Measurements from ENCODE around the gene MAGEA11. TPM values are rescaled to one million over a fixed set of nuclear protein-coding genes. Genes with fewer than 3 reads are reported as not detected.

Gene MAGEA11
- total and polyA plus RNA-seq, 2 of the 13 experiments (the other 11 are each of a cell fraction or from before 2014, with no cell fraction given), result not detected

GRCh38 chrX:149757206-149758067 is 45.6 kb downstream of the MAGEA11 start:
- POLR2A ChIA-PET, result no interaction called here
- no peak for ATAC-seq
- in situ Hi-C loops (cut with HindIII; ENCODE audit: extremely low pct_ligation_motif_present, low pct_unique_long_range_greater_than_20kb), result no loop called here
- FAIRE-seq, result no peak
- intact Hi-C loops (cut with micrococcal nuclease; ENCODE audit: unreplicated experiment), result no loop called here
- H3K27ac ChIP-seq (ENCODE audit: extremely low read length, insufficient read depth, low read length), result no peak overlapping the region
- 0% methylated on average over 3 of the region's 8 CpGs for WGBS (ENCODE audit: low lambda C conversion rate)
- H3K36me3 ChIP-seq (replicated peaks in 1 of 2; ENCODE audit: control insufficient read depth in 1 of 2, insufficient read depth in 2 of 2, low read length in 2 of 2), result no peaks in the 10 kb centered on the region
- TF ChIP-seq ZNF20 (CRISPR knock-in tag; IDR thresholded peaks at IDR 0.05) (no peak), KLF6 (CRISPR knock-in tag; IDR thresholded peaks at IDR 0.05) (no peak), SIX4 (CRISPR knock-in tag; IDR thresholded peaks at IDR 0.05) (no peak), POGZ (CRISPR knock-in tag; IDR thresholded peaks at IDR 0.05) (no peak), TEAD2 (CRISPR knock-in tag; IDR thresholded peaks at IDR 0.05) (no peak), CHD4 (IDR thresholded peaks at IDR 0.05; ENCODE audit: borderline replicate concordance, low read length) (no peak)
- H4K20me1 ChIP-seq (ENCODE audit: insufficient read depth, low read length), result no peaks in the 10 kb centered on the region
- CTCF ChIA-PET (ENCODE audit: low intra/inter-chr PET ratio, low total read pairs), result no interaction called here
- H3K4me3 ChIP-seq (replicated peaks in 1 of 3; ENCODE audit: insufficient read depth in 1 of 3, low read depth in 2 of 3, low read length in 3 of 3), result no peak overlapping the region
- DNase-seq (ENCODE audit: low spot score), result no peak
- no TSS peak for BruUV-seq (replicated peaks)
- no peaks in the 10 kb centered on the region for H3K79me2 ChIP-seq (ENCODE audit: insufficient read depth, low read length)
- no peaks in the 10 kb centered on the region; a peak in 1 of 5 replicates for H3K27me3 ChIP-seq (ENCODE audit: control insufficient read depth in 1 of 2, insufficient read depth in 2 of 2, low read length in 2 of 2)
- no peak overlapping the region for H3K9ac ChIP-seq (ENCODE audit: insufficient read depth, low read depth, low read length)
- no peak overlapping the region for H3K4me2 ChIP-seq (ENCODE audit: low read depth, low read length)
- H3K4me1 ChIP-seq (ENCODE audit: insufficient read depth, low read length), result no peaks in the 10 kb centered on the region
- H3K9me3 ChIP-seq (ENCODE audit: low read length), result no peaks in the 10 kb centered on the region
- H2AFZ ChIP-seq (ENCODE audit: low read length), result no peak overlapping the region

- Histone ChIP-seq H3K9ac (ENCODE audit: insufficient read depth, low read depth, low read length) (no peak overlapping the region), H3K9me3 (ENCODE audit: low read length) (no peaks in the 10 kb centered on the region), H3K4me3 (replicated peaks in 1 of 3; ENCODE audit: insufficient read depth in 1 of 3, low read depth in 2 of 3, low read length in 3 of 3) (no peak overlapping the region), H3K4me2 (ENCODE audit: low read depth, low read length) (no peak overlapping the region), H3K27me3 (ENCODE audit: control insufficient read depth in 1 of 2, insufficient read depth in 2 of 2, low read length in 2 of 2) (no peaks in the 10 kb centered on the region; a peak in 1 of 5 replicates), H3K36me3 (replicated peaks in 1 of 2; ENCODE audit: control insufficient read depth in 1 of 2, insufficient read depth in 2 of 2, low read length in 2 of 2) (no peaks in the 10 kb centered on the region), H2AFZ (ENCODE audit: low read length) (no peak overlapping the region), H4K20me1 (ENCODE audit: insufficient read depth, low read length) (no peaks in the 10 kb centered on the region), H3K4me1 (ENCODE audit: insufficient read depth, low read length) (no peaks in the 10 kb centered on the region), H3K27ac (ENCODE audit: extremely low read length, insufficient read depth, low read length) (no peak overlapping the region), H3K79me2 (ENCODE audit: insufficient read depth, low read length) (no peaks in the 10 kb centered on the region)
- BruUV-seq (replicated peaks), result no TSS peak
- WGBS (ENCODE audit: low lambda C conversion rate), result no CpG with 5 or more reads among the region's 18 CpGs
- ATAC-seq (no peak), FAIRE-seq (no peak), DNase-seq (ENCODE audit: low spot score) (no peak)
- POLR2A ChIA-PET, result no interaction called here
- TF ChIP-seq MLLT10 (CRISPR knock-in tag; IDR thresholded peaks at IDR 0.05) (no peak), ZNF749 (CRISPR knock-in tag; IDR thresholded peaks at IDR 0.05; ENCODE audit: borderline replicate concordance) (no peak), CBFB (CRISPR knock-in tag; IDR thresholded peaks at IDR 0.05) (no peak), ZNF501 (CRISPR knock-in tag; IDR thresholded peaks at IDR 0.05) (no peak), SUZ12 (IDR thresholded peaks at IDR 0.05; ENCODE audit: low read depth, low read length) (no peak), NONO (IDR thresholded peaks at IDR 0.05) (no peak), NONO (CRISPR knock-in tag; conservative IDR thresholded peaks at IDR 0.05) (no peak), RELA (CRISPR knock-in tag; IDR thresholded peaks at IDR 0.05) (no peak), MXD3 (CRISPR knock-in tag; IDR thresholded peaks at IDR 0.05) (no peak), SNRNP70 (IDR thresholded peaks at IDR 0.05; ENCODE audit: low read depth, low read length) (no peak), ZIK1 (CRISPR knock-in tag; IDR thresholded peaks at IDR 0.05; ENCODE audit: borderline replicate concordance, low read depth) (no peak)
- CTCF ChIA-PET (ENCODE audit: low intra/inter-chr PET ratio, low total read pairs), result no interaction called here
- intact Hi-C loops (cut with micrococcal nuclease; ENCODE audit: unreplicated experiment) (no loop called here), in situ Hi-C loops (cut with HindIII; ENCODE audit: extremely low pct_ligation_motif_present, low pct_unique_long_range_greater_than_20kb) (no loop called here)
Observed at GRCh38 chrX:149758068-149758714, 46.3 kb downstream of the MAGEA11 start.

All from HepG2 (cell line).